OCI-LY1 (cell line): ENCODE measurements around the gene MPHOSPH9.

ENCODE experiments used
- EZH2 ChIP-seq: fragments of 200-600 bp; sonication (generic), shearing (Covaris generic); IDR thresholded peaks from 2 replicates; pipeline ENCODE4 v1.8.0; 2017; ENCODE audit warnings: borderline replicate concordance, mixed run types, mild to moderate bottlenecking, antibody characterized with exemption, low read length, moderate library complexity, mixed read lengths
- TF ChIP-seq, protein P1 (sequence below): fragments of 200-600 bp; sonication (generic), shearing (Covaris generic); IDR thresholded peaks from 2 replicates; pipeline ENCODE4 v1.5.1; 2017; ENCODE audit warnings: mild to moderate bottlenecking, antibody characterized with exemption, low read length, moderate library complexity, mixed read lengths

DNA sequence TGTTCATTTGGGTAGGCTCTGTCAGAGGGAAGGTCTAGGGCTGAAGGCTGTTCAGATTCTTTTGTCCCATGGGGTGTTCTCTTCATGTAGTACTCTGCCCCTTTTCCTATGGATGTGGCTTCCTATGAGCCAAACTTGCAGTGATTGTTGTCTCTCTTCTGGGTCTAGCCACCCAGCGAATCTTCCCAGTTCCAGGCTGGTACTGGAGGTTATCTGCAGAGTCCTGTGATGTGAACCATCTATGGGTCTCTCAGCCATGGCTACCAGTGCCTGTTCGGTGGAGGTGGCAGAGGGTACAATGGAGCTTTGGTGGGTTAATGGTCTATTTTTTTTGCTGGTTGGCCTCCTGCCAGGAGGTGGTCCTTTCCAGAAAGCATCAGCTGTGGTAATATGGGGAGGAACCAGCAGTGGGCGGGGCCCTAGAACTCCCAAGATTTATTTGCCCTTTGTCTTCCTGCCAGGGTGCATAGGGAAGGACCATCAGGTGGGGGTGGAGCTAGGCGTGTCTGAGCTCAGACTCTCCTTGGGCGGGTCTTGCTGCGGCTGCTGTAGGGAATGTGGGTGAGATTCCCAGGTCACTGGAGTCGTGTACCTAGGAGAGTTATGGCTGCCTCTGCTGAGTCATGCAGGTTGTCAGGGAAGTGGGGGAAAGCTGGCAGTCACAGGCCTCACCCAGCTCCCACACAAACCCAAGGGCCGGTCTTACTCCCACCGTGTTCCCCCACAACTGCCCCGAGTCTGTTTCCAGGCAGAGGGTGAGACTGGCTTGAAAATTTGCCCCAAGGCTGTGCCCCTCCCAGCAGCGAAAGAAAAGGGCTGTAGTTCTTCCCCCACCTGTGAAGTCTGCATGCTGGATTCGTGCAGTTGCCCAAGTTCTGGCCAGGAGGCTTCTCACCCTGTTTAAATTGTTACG is 17.8 kb upstream of the MPHOSPH9 start:
- TF ChIP-seq, protein P1, sequence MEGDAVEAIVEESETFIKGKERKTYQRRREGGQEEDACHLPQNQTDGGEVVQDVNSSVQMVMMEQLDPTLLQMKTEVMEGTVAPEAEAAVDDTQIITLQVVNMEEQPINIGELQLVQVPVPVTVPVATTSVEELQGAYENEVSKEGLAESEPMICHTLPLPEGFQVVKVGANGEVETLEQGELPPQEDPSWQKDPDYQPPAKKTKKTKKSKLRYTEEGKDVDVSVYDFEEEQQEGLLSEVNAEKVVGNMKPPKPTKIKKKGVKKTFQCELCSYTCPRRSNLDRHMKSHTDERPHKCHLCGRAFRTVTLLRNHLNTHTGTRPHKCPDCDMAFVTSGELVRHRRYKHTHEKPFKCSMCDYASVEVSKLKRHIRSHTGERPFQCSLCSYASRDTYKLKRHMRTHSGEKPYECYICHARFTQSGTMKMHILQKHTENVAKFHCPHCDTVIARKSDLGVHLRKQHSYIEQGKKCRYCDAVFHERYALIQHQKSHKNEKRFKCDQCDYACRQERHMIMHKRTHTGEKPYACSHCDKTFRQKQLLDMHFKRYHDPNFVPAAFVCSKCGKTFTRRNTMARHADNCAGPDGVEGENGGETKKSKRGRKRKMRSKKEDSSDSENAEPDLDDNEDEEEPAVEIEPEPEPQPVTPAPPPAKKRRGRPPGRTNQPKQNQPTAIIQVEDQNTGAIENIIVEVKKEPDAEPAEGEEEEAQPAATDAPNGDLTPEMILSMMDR: no peak
- no peak for TF ChIP-seq EZH2
